Thoracic aorta (tissue), 2 donors: ENCODE data around the gene ITGB6. TPM values are rescaled to one million over a fixed set of nuclear protein-coding genes. Genes with fewer than 3 reads are reported as not detected.
"Not testable (repeated sequence)": the region's sequence is repeated elsewhere in the genome, so short reads cannot be mapped to it uniquely, and the experiment has no call there.

Source experiments
- ATAC-seq: fragments of 150-250 bp; one replicate; pipeline ENCODE4 v1.8.0; 2017; ENCODE audit warnings: low read depth; ENCODE audit not compliant: insufficient number of reproducible peaks, low FRiP score
- DNase-seq: peaks from one replicate; pipeline ENCODE4 v3.0.0-alpha.2; 2020; ENCODE audit warnings: low spot score
- H3K27ac ChIP-seq, 2 donors: fragments of 200-600 bp; sonication (generic); 1 replicate in 1 of 2; 2 replicates in 1 of 2; pipeline ENCODE4 v1.5.1; 2016; ENCODE audit warnings: mild to moderate bottlenecking in 2 of 2, moderate library complexity in 2 of 2
- H3K27me3 ChIP-seq: fragments of 200-600 bp; sonication (generic); replicated peaks from 2 replicates; pipeline ENCODE4 v1.6.0; 2016; ENCODE audit warnings: mild to moderate bottlenecking; ENCODE audit not compliant: insufficient read depth
- H3K36me3 ChIP-seq: fragments of 200-600 bp; sonication (generic); one replicate; pipeline ENCODE4 v1.5.1; 2016
- H3K4me1 ChIP-seq, 2 donors: fragments of 200-600 bp; sonication (generic); 1 replicate in 1 of 2; 2 replicates in 1 of 2; pipeline versions ENCODE4 v1.5.1 to v1.6.0; 2016; ENCODE audit warnings: low read depth in 2 of 2, mild to moderate bottlenecking in 1 of 2; ENCODE audit not compliant: control insufficient read depth in 1 of 2
- H3K4me3 ChIP-seq: fragments of 200-600 bp; sonication (generic); 2 replicates; pipeline ENCODE4 v1.5.1; 2016; ENCODE audit warnings: mild to moderate bottlenecking
- H3K9me3 ChIP-seq: fragments of 200-600 bp; sonication (generic); 2 replicates; pipeline ENCODE4 v1.5.1; 2016
- total RNA-seq, 2 donors: library from RNA; depleted of rRNA; stranded (reverse); fragments of >200 nt; gene quantifications; one replicate each; pipeline versions ENCODE4 v1.1.0 to v1.2.3, GENCODE V29; 2016
- TF ChIP-seq, protein P1 (sequence below): fragments of 200-600 bp; sonication (generic); IDR thresholded peaks from one replicate; pipeline ENCODE4 v1.5.1; 2019; ENCODE audit warnings: antibody characterized with exemption

Gene ITGB6
- total RNA-seq, 2 donors from 2014 or later = 0.99 TPM; not detected in 1

DNA sequence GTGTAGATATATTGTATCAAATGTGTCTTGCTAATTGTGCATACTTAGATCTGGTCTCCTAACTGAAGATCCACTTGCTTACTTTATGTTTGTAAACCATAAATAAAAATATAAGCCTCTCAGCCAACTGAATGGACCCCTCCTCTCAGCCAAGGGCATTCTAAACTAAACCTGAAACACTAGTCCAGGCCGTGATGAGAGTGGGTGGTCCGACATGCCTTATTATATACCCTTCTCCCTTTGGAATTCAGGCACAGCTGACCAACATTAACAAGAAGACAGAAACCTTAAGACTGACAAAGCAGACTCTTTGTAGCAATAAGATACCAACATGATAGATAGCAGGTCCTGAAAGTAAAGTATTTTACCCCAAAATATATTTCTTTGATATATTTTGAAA is 73.3 kb downstream of the ITGB6 start:
- Histone ChIP-seq H3K4me3 (no peak overlapping the region), H3K27ac (no peak overlapping the region), H3K27me3 (no peaks in the 10 kb centered on the region), H3K4me1 (no peaks in the 10 kb centered on the region), H3K36me3 (no peaks in the 10 kb centered on the region), H3K9me3 (no peaks in the 10 kb centered on the region)
- TF ChIP-seq, protein P1, sequence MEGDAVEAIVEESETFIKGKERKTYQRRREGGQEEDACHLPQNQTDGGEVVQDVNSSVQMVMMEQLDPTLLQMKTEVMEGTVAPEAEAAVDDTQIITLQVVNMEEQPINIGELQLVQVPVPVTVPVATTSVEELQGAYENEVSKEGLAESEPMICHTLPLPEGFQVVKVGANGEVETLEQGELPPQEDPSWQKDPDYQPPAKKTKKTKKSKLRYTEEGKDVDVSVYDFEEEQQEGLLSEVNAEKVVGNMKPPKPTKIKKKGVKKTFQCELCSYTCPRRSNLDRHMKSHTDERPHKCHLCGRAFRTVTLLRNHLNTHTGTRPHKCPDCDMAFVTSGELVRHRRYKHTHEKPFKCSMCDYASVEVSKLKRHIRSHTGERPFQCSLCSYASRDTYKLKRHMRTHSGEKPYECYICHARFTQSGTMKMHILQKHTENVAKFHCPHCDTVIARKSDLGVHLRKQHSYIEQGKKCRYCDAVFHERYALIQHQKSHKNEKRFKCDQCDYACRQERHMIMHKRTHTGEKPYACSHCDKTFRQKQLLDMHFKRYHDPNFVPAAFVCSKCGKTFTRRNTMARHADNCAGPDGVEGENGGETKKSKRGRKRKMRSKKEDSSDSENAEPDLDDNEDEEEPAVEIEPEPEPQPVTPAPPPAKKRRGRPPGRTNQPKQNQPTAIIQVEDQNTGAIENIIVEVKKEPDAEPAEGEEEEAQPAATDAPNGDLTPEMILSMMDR = no peak
- DNase-seq (no peak), ATAC-seq (no peak)

DNA sequence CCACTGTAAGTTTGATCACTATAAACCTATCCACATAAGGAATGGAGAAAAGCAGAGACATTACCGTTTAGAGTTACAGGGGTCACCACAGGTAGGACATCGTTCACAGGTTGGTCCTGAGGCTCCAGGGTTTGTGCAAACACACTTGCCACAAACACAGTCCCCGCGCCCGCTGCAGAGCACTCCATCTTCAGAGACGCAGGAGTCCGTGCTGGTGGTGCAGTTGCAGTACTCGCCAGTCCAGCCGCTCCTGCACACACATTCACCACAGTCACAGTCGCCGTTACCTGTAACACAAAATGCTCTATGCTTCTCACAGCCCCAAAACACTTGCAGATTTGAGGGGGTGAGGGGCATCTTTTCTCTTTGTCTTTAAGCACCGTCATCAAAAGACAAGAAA is 73.8 kb downstream of the ITGB6 start:
- ATAC-seq (no peak), DNase-seq (no peak)
- Histone ChIP-seq H3K9me3 (no peaks in the 10 kb centered on the region), H3K27ac (no peak overlapping the region), H3K4me1 (no peaks in the 10 kb centered on the region), H3K36me3 (no peaks in the 10 kb centered on the region), H3K4me3 (no peak overlapping the region), H3K27me3 (no peaks in the 10 kb centered on the region)
- TF ChIP-seq, protein P1 = no peak

DNA sequence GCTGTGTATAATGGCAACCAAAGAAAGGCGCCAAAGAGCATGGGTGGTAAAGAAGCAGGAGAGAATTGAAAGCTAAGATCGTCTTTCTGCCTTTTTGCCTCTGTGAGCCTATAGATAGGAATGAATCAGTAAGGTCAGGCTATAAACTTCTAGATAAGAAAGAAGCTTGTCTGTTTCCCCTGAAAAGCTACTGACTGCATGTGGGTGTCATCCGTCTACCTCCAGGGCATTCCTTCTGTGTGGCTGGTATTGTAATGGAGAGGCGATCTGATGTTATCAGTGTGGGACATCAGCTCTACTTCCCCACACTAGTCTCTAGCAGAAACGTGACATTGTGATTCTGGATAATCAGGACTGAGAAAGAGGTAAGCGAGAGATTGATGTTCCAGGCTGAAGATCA is 74.2 kb downstream of the ITGB6 start:
- Histone ChIP-seq H3K36me3 (no peaks in the 10 kb centered on the region), H3K4me3 (no peak overlapping the region), H3K9me3 (no peaks in the 10 kb centered on the region), H3K4me1 (no peaks in the 10 kb centered on the region), H3K27me3 (no peaks in the 10 kb centered on the region), H3K27ac (no peak overlapping the region)
- ATAC-seq = no peak
- TF ChIP-seq, protein P1 = no peak
- DNase-seq = no peak

DNA sequence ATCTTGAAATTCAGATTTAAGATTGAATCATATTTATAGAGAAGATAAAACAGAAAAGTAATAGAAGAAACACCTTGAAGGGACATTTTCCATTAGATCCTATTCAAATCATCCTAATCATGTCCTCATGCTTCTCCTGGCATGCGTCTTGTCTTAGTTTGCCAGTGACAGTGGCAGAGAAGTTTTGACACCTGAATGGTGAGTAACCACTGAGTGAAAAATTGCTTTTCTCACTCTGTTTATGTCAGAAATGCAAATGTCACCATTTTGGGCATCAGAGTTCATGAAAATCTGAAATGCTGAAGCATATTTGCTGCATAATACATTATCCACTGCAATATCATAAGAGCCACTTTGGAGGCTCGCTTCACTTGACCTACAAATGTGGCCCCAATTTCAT is 74.7 kb downstream of the ITGB6 start:
- no peaks in the 10 kb centered on the region for H3K27me3 ChIP-seq
- TF ChIP-seq, protein P1 = no peak
- H3K4me3 ChIP-seq = no peak overlapping the region
- ATAC-seq = no peak
- no peak overlapping the region for H3K27ac ChIP-seq
- no peaks in the 10 kb centered on the region for H3K9me3 ChIP-seq
- no peaks in the 10 kb centered on the region for H3K36me3 ChIP-seq
- DNase-seq = no peak
- H3K4me1 ChIP-seq = no peaks in the 10 kb centered on the region

DNA sequence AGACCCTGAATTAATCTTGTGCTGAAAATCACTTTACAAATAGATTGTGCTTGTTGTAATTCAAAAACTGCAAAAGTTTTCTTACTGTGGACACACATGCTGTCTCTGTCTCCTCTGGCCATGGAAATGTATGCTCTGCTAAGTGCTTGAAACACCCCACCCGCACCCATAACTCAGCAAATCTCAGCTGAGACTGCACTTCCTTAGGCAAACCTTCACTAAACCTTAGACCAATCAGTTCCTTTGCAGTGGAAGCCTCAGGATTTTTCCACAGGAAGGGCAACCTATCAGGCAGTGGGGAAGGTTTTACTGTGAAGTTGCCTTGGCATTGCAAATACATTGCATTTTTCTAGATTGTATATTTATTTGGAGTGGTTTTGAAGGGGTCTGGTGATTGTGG is 75.5 kb downstream of the ITGB6 start:
- Histone ChIP-seq H3K27me3 (no peaks in the 10 kb centered on the region), H3K9me3 (no peaks in the 10 kb centered on the region), H3K27ac (no peak overlapping the region), H3K4me1 (no peaks in the 10 kb centered on the region), H3K36me3 (no peaks in the 10 kb centered on the region), H3K4me3 (no peak overlapping the region)
- no peak for ATAC-seq
- TF ChIP-seq, protein P1 = no peak
- DNase-seq = no peak

DNA sequence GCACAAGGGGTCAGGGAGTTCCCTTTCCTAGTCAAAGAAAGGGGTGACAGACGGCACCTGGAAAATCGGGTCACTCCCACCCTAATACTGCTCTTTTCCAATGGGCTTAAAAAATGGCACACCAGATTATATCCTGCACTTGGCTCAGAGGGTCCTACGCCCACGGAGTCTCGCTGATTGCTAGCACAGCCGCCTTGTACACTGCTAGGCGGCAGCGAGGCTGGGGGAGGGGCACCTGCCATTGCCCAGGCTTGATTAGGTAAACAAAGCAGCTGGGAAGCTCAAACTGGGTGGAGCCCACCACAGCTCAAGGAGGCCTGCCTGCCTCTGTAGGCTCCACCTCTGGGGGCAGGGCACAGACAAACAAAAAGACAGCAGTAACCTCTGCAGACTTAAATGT is 85.4 kb downstream of the ITGB6 start:
- DNase-seq, ATAC-seq, H3K9me3 ChIP-seq: not testable (repeated sequence)

More for the DNA sequence above, 85.4 kb downstream of the ITGB6 start:
- H3K4me3 ChIP-seq, H3K27ac ChIP-seq, H3K36me3 ChIP-seq, H3K4me1 ChIP-seq, H3K27me3 ChIP-seq: not testable (repeated sequence)
